HEK293 (cell line): ENCODE results near the gene PPFIA2.

Experiments
- CTCF ChIA-PET: fragments of 350-600 bp; formaldehyde crosslinking; extraction: SDS; loops from one replicate; lab custom pipeline; 2021; ENCODE audit warnings: antibody characterized with exemption; lab: Yijun Ruan, JAX
- POLR2A ChIA-PET: fragments of 300-600 bp; formaldehyde crosslinking; extraction: SDS; loops from one replicate; lab custom pipeline; 2020; ENCODE audit warnings: antibody characterized with exemption, inconsistent platforms; lab: Yijun Ruan, JAX
- H3K27ac ChIP-seq: fragments of 200-500 bp; sonication (Bioruptor generic); 2 replicates; pipeline ENCODE4 v1.5.1; 2014; ENCODE audit warnings: low read depth, low read length, control low read depth, inconsistent platforms; ENCODE audit errors: extremely low read depth
- H3K36me3 ChIP-seq, 2 experiments: fragments of 200-500 bp in 1 of 2; sonication (Bioruptor generic) in 1 of 2; 1 replicate in 1 of 2; 2 replicates in 1 of 2; pipeline ENCODE4 v1.5.1; 2014 to 2017; ENCODE audit warnings: inconsistent platforms in 2 of 2, low read length in 2 of 2; ENCODE audit not compliant: control insufficient read depth in 2 of 2, insufficient read depth in 1 of 2
- H3K4me1 ChIP-seq: fragments of 200-500 bp; sonication (Bioruptor generic); 2 replicates; pipeline ENCODE4 v1.5.1; 2014; ENCODE audit warnings: mild to moderate bottlenecking, low read length, inconsistent platforms; ENCODE audit not compliant: control insufficient read depth, insufficient read depth
- H3K4me3 ChIP-seq: 2 replicates; pipeline ENCODE4 v1.5.1; 2011; ENCODE audit warnings: low read depth, mild to moderate bottlenecking, control low read depth, low read length, moderate library complexity
- H3K9me3 ChIP-seq: fragments of 200-500 bp; sonication (Bioruptor generic); 2 replicates; pipeline ENCODE4 v1.5.1; 2014; ENCODE audit warnings: low read depth, low read length, inconsistent platforms; ENCODE audit not compliant: control insufficient read depth, insufficient read depth
- ATF2 ChIP-seq: fragments of 450-650 bp; formaldehyde crosslinking; IDR thresholded peaks from 2 replicates; pipeline ENCODE4 v1.5.1; 2016; ENCODE audit warnings: missing biosample characterization, missing genetic modification characterization, low read depth
- CTCF ChIP-seq: fragments of 450-650 bp; formaldehyde crosslinking; IDR thresholded peaks from 2 replicates; pipeline ENCODE4 v1.5.1; 2016; ENCODE audit warnings: missing biosample characterization, missing genetic modification characterization
- GLI2 ChIP-seq: fragments of 450-650 bp; formaldehyde crosslinking; IDR thresholded peaks from 2 replicates; pipeline ENCODE4; 2017; ENCODE audit warnings: missing biosample characterization, missing genetic modification characterization, low read depth, borderline replicate concordance
- GLIS1 ChIP-seq: fragments of 450-650 bp; formaldehyde crosslinking; IDR thresholded peaks from 2 replicates; pipeline ENCODE4 v1.5.1; 2016; ENCODE audit warnings: missing biosample characterization, missing genetic modification characterization
- HOXA7 ChIP-seq: sonication (generic); formaldehyde crosslinking; IDR thresholded peaks from 2 replicates; pipeline ENCODE4 v1.8.1; 2022; ENCODE audit warnings: missing genetic modification reagents, borderline replicate concordance
- KLF1 ChIP-seq: fragments of 450-650 bp; formaldehyde crosslinking; IDR thresholded peaks from 2 replicates; pipeline ENCODE4 v1.5.1; 2016; ENCODE audit warnings: missing biosample characterization, missing genetic modification characterization
- OSR2 ChIP-seq: fragments of 450-650 bp; formaldehyde crosslinking; IDR thresholded peaks from 2 replicates; pipeline ENCODE4 v1.5.1; 2016; ENCODE audit warnings: missing biosample characterization, missing genetic modification characterization
- OVOL3 ChIP-seq: fragments of 450-650 bp; formaldehyde crosslinking; IDR thresholded peaks from 2 replicates; pipeline ENCODE4 v1.5.1; 2016; ENCODE audit warnings: missing biosample characterization, missing genetic modification characterization
- ZBTB17 ChIP-seq: fragments of 450-650 bp; formaldehyde crosslinking; IDR thresholded peaks from 2 replicates; pipeline ENCODE4 v1.5.1; 2016; ENCODE audit warnings: missing biosample characterization, missing genetic modification characterization
- ZBTB49 ChIP-seq: fragments of 450-650 bp; formaldehyde crosslinking; IDR thresholded peaks from 2 replicates; pipeline ENCODE4 v1.5.1; 2016; ENCODE audit warnings: missing biosample characterization, missing genetic modification characterization, low read depth
- ZNF114 ChIP-seq: fragments of 450-650 bp; formaldehyde crosslinking; IDR thresholded peaks from 2 replicates; pipeline ENCODE4 v1.5.0; 2017; ENCODE audit warnings: missing biosample characterization, missing genetic modification characterization
- ZNF155 ChIP-seq: fragments of 450-650 bp; formaldehyde crosslinking; IDR thresholded peaks from 2 replicates; pipeline ENCODE4 v1.5.1; 2016; ENCODE audit warnings: missing biosample characterization, missing genetic modification characterization
- ZNF19 ChIP-seq: fragments of 450-650 bp; formaldehyde crosslinking; IDR thresholded peaks from 2 replicates; pipeline ENCODE4; 2016; ENCODE audit warnings: missing biosample characterization, missing genetic modification characterization, low read depth
- ZNF2 ChIP-seq: fragments of 450-650 bp; formaldehyde crosslinking; IDR thresholded peaks from 2 replicates; pipeline ENCODE4 v1.5.1; 2016; ENCODE audit warnings: missing biosample characterization, missing genetic modification characterization
- ZNF214 ChIP-seq: fragments of 450-650 bp; formaldehyde crosslinking; IDR thresholded peaks from 2 replicates; pipeline ENCODE4 v1.5.1; 2017; ENCODE audit warnings: missing biosample characterization, mild to moderate bottlenecking, missing genetic modification characterization, borderline replicate concordance
- ZNF341 ChIP-seq: fragments of 450-650 bp; formaldehyde crosslinking; IDR thresholded peaks from 2 replicates; pipeline ENCODE4; 2016; ENCODE audit warnings: low read depth, missing biosample characterization, missing genetic modification characterization
- ZNF404 ChIP-seq: fragments of 450-650 bp; formaldehyde crosslinking; IDR thresholded peaks from 2 replicates; pipeline ENCODE4 v1.5.1; 2017; ENCODE audit warnings: missing biosample characterization, missing genetic modification characterization
- ZNF548 ChIP-seq: fragments of 450-650 bp; formaldehyde crosslinking; IDR thresholded peaks from 2 replicates; pipeline ENCODE4 v1.5.1; 2016; ENCODE audit warnings: missing biosample characterization, missing genetic modification characterization
- ZNF610 ChIP-seq: fragments of 450-650 bp; formaldehyde crosslinking; IDR thresholded peaks from 2 replicates; pipeline ENCODE4 v1.5.1; 2016; ENCODE audit warnings: missing biosample characterization, missing genetic modification characterization, borderline replicate concordance
- ZNF776 ChIP-seq: fragments of 450-650 bp; formaldehyde crosslinking; IDR thresholded peaks from 2 replicates; pipeline ENCODE4 v1.5.0; 2017; ENCODE audit warnings: missing biosample characterization, missing genetic modification characterization, borderline replicate concordance
- ZNF830 ChIP-seq: fragments of 450-650 bp; IDR thresholded peaks from 2 replicates; pipeline ENCODE4 v1.5.0; 2018; ENCODE audit warnings: missing biosample characterization, missing genetic modification characterization, low read depth, mild to moderate bottlenecking, moderate library complexity
- TF ChIP-seq, protein P1 (sequence below): fragments of 450-650 bp; formaldehyde crosslinking; IDR thresholded peaks from 2 replicates; pipeline ENCODE4 v1.5.1; 2016; ENCODE audit warnings: missing biosample characterization, missing genetic modification characterization
- TF ChIP-seq, protein P2 (sequence below): fragments of 450-650 bp; formaldehyde crosslinking; conservative IDR thresholded peaks from 2 replicates; pipeline ENCODE4 v1.5.1; 2016; ENCODE audit warnings: low read depth, missing biosample characterization, missing genetic modification characterization

Gene PPFIA2

GRCh38 chr12:81245458-81245857, 513.7 kb downstream of the PPFIA2 start:
- CTCF ChIA-PET, result interaction anchor here (0.7 kb wide), 1 partner anchor 38 kb away, joined by 3 read pairs; no protein-coding TSS in a partner anchor
- Histone ChIP-seq H3K9me3 (no peaks in the 10 kb centered on the region), H3K4me1 (no peaks in the 10 kb centered on the region), H3K4me3 (no peak overlapping the region), H3K27ac (no peak overlapping the region), H3K36me3 (no peaks in the 10 kb centered on the region)
- POLR2A ChIA-PET, result no interaction called here
- no peak for TF ChIP-seq GLI2 (tag by site-specific recombination)
- TF ChIP-seq ZNF404, result no peak
- TF ChIP-seq ZNF548, result no peak
- TF ChIP-seq ZNF776 (tag by site-specific recombination), result no peak
- no peak for TF ChIP-seq ZNF341 (tag by site-specific recombination)
- TF ChIP-seq ZNF19 (tag by site-specific recombination), result no peak
- TF ChIP-seq ATF2 (tag by site-specific recombination), result no peak
- no peak for TF ChIP-seq ZBTB17 (tag by site-specific recombination)

DNA sequence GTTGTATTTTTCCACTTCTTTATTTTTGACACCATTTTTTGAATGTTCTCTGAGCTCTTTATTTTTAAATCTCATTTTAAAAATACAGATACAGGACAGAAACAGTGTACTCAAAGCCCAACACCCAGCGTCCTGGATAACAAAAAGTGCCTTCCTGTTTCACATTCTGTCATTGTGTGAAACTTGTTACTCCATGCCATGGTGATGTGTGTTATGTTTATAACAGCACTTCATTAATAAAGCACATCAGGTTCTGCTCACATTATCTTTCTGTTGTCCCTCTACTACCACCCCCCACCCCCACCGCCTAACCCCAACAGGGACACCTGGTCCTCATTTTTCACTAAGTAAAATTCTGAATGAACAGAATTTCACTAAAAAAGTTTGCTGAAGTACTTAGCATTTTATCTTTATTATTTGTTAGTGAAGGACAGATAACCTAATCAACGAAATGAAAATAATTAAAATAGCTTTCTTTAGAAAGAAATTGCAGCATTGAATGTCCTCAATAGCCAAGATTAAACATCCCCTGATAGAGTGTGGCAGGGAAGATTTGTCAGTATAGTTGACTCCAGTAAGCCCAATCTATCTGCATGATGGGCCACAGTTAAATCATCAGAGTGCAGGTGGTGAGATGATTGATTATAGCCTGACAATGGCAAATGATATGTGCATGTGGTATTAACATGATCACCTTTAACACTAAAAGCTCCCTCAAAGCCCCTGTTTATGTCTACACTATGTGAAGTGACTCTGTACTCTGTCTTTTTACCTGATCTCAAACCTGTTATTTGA, 527.4 kb downstream of the PPFIA2 start:
- H3K9me3 ChIP-seq, result no peaks in the 10 kb centered on the region
- POLR2A ChIA-PET, result no interaction called here
- CTCF ChIA-PET, result no interaction called here
- TF ChIP-seq ZNF341 (tag by site-specific recombination) (no peak), OSR2 (no peak), ZNF114 (tag by site-specific recombination) (no peak), KLF1 (tag by site-specific recombination) (no peak), ZNF214 (tag by site-specific recombination) (no peak), ZBTB17 (tag by site-specific recombination) (no peak), HOXA7 (CRISPR knock-in tag) (no peak), ZBTB49 (no peak), ZNF610 (tag by site-specific recombination) (no peak), OVOL3 (tag by site-specific recombination) (no peak), ZNF155 (tag by site-specific recombination) (no peak), GLIS1 (no peak), ZNF830 (tag by site-specific recombination) (no peak), CTCF (no peak), ZNF2 (tag by site-specific recombination) (no peak)
- TF ChIP-seq, protein P1, sequence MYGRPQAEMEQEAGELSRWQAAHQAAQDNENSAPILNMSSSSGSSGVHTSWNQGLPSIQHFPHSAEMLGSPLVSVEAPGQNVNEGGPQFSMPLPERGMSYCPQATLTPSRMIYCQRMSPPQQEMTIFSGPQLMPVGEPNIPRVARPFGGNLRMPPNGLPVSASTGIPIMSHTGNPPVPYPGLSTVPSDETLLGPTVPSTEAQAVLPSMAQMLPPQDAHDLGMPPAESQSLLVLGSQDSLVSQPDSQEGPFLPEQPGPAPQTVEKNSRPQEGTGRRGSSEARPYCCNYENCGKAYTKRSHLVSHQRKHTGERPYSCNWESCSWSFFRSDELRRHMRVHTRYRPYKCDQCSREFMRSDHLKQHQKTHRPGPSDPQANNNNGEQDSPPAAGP (tag by site-specific recombination), result no peak
- TF ChIP-seq, protein P2, sequence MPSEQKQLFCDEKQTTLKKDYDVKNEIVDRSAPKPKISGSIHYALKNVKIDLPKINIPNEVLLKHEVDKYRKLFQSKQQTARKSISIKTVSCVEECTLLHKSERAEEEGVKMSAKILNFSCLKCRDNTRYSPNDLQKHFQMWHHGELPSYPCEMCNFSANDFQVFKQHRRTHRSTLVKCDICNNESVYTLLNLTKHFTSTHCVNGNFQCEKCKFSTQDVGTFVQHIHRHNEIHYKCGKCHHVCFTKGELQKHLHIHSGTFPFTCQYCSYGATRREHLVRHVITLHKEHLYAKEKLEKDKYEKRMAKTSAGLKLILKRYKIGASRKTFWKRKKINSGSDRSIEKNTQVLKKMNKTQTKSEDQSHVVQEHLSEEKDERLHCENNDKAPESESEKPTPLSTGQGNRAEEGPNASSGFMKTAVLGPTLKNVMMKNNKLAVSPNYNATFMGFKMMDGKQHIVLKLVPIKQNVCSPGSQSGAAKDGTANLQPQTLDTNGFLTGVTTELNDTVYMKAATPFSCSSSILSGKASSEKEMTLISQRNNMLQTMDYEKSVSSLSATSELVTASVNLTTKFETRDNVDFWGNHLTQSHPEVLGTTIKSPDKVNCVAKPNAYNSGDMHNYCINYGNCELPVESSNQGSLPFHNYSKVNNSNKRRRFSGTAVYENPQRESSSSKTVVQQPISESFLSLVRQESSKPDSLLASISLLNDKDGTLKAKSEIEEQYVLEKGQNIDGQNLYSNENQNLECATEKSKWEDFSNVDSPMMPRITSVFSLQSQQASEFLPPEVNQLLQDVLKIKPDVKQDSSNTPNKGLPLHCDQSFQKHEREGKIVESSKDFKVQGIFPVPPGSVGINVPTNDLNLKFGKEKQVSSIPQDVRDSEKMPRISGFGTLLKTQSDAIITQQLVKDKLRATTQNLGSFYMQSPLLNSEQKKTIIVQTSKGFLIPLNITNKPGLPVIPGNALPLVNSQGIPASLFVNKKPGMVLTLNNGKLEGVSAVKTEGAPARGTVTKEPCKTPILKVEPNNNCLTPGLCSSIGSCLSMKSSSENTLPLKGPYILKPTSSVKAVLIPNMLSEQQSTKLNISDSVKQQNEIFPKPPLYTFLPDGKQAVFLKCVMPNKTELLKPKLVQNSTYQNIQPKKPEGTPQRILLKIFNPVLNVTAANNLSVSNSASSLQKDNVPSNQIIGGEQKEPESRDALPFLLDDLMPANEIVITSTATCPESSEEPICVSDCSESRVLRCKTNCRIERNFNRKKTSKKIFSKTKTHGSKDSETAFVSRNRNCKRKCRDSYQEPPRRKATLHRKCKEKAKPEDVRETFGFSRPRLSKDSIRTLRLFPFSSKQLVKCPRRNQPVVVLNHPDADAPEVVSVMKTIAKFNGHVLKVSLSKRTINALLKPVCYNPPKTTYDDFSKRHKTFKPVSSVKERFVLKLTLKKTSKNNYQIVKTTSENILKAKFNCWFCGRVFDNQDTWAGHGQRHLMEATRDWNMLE, result no peak

More for the DNA sequence above, 527.4 kb downstream of the PPFIA2 start:
- no peaks in the 10 kb centered on the region for H3K4me1 ChIP-seq
- no peak overlapping the region for H3K4me3 ChIP-seq
- H3K27ac ChIP-seq, result no peak overlapping the region
- no peaks in the 10 kb centered on the region for H3K36me3 ChIP-seq
